ENCODE results near the gene GPR52.

- no peak for TF ChIP-seq ZNF761 (CRISPR knock-in tag; conservative IDR thresholded peaks at IDR 0.05)
- no peak for TF ChIP-seq TEAD2 (CRISPR knock-in tag; IDR thresholded peaks at IDR 0.05)
- TF ChIP-seq, protein P1, sequence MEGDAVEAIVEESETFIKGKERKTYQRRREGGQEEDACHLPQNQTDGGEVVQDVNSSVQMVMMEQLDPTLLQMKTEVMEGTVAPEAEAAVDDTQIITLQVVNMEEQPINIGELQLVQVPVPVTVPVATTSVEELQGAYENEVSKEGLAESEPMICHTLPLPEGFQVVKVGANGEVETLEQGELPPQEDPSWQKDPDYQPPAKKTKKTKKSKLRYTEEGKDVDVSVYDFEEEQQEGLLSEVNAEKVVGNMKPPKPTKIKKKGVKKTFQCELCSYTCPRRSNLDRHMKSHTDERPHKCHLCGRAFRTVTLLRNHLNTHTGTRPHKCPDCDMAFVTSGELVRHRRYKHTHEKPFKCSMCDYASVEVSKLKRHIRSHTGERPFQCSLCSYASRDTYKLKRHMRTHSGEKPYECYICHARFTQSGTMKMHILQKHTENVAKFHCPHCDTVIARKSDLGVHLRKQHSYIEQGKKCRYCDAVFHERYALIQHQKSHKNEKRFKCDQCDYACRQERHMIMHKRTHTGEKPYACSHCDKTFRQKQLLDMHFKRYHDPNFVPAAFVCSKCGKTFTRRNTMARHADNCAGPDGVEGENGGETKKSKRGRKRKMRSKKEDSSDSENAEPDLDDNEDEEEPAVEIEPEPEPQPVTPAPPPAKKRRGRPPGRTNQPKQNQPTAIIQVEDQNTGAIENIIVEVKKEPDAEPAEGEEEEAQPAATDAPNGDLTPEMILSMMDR (CRISPR knock-in tag; IDR thresholded peaks at IDR 0.05): no peak
- no peak for TF ChIP-seq ZNF224 (CRISPR knock-in tag; IDR thresholded peaks at IDR 0.05)
Observed at GRCh38 chr1:174401075-174401474, 46.7 kb upstream of the GPR52 start.
